Mesothelial cell of epicardium (in vitro differentiated cells): ENCODE results near the gene POLD2. TPM values are rescaled to one million over a fixed set of nuclear protein-coding genes. Genes with fewer than 3 reads are reported as not detected.

Source experiments
- DNase-seq, 2 experiments: peaks; one replicate each; pipeline ENCODE4 v3.0.0; 2021; ENCODE audit warnings: low spot score in 2 of 2; ENCODE audit not compliant: unreplicated experiment in 2 of 2
- H3K27ac Mint-ChIP-seq: 2 replicates; pipeline ENCODE4 v1.8.0; 2021; ENCODE audit warnings: mixed read lengths
- H3K27me3 Mint-ChIP-seq: 2 replicates; pipeline ENCODE4 v1.8.0; 2021; ENCODE audit warnings: low read depth, mixed read lengths
- H3K36me3 Mint-ChIP-seq: 2 replicates; pipeline ENCODE4 v1.8.0; 2021; ENCODE audit warnings: mixed read lengths
- H3K4me1 Mint-ChIP-seq: 2 replicates; pipeline ENCODE4 v1.8.0; 2021; ENCODE audit warnings: mixed read lengths
- H3K4me3 Mint-ChIP-seq: 2 replicates; pipeline ENCODE4 v1.8.0; 2021; ENCODE audit warnings: mild to moderate bottlenecking, moderate library complexity, mixed read lengths
- H3K9me3 Mint-ChIP-seq: 2 replicates; pipeline ENCODE4 v1.8.0; 2021; ENCODE audit warnings: mixed read lengths
- total RNA-seq: library from RNA; stranded (reverse); gene quantifications from 3 replicates; pipeline ENCODE4 v1.2.1, GENCODE V29; 2021
- TF ChIP-seq, protein P1 (sequence below): fragments of 200-600 bp; sonication (generic); IDR thresholded peaks from one replicate; pipeline ENCODE4 v1.5.0; 2021; ENCODE audit warnings: antibody characterized with exemption; ENCODE audit not compliant: unreplicated experiment

Gene POLD2
- total RNA-seq, 1 donor from 2014 or later = 117 TPM

DNA sequence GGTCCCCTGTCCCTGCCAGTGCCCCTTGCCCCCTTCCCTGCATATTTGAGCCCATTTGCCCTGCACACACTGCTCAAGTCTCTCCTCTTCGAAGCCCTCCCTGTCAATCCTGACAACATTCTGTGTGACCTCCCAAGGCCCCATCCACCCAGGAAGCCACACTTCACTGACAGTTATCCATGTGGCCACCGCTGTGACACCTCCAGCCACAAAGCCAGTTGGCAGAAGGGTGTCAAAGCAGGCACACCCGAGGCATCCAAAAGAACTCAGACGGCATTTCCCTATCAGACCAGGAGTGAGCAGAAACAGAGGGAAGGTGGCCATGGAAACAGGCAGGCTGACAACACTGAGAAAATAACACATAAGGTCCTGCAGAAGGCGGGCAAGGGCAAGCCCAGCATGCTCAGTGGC, 45.7 kb downstream of the POLD2 start:
- TF ChIP-seq, protein P1, sequence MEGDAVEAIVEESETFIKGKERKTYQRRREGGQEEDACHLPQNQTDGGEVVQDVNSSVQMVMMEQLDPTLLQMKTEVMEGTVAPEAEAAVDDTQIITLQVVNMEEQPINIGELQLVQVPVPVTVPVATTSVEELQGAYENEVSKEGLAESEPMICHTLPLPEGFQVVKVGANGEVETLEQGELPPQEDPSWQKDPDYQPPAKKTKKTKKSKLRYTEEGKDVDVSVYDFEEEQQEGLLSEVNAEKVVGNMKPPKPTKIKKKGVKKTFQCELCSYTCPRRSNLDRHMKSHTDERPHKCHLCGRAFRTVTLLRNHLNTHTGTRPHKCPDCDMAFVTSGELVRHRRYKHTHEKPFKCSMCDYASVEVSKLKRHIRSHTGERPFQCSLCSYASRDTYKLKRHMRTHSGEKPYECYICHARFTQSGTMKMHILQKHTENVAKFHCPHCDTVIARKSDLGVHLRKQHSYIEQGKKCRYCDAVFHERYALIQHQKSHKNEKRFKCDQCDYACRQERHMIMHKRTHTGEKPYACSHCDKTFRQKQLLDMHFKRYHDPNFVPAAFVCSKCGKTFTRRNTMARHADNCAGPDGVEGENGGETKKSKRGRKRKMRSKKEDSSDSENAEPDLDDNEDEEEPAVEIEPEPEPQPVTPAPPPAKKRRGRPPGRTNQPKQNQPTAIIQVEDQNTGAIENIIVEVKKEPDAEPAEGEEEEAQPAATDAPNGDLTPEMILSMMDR = no peak
- Mint-ChIP-seq H3K36me3 (peaks cover 13% of the 10 kb centered on the region), H3K27ac (no peak overlapping the region), H3K27me3 (no peaks in the 10 kb centered on the region), H3K4me3 (no peak overlapping the region), H3K4me1 (peaks cover 9% of the 10 kb centered on the region), H3K9me3 (no peaks in the 10 kb centered on the region)
- DNase-seq = no peak

DNA sequence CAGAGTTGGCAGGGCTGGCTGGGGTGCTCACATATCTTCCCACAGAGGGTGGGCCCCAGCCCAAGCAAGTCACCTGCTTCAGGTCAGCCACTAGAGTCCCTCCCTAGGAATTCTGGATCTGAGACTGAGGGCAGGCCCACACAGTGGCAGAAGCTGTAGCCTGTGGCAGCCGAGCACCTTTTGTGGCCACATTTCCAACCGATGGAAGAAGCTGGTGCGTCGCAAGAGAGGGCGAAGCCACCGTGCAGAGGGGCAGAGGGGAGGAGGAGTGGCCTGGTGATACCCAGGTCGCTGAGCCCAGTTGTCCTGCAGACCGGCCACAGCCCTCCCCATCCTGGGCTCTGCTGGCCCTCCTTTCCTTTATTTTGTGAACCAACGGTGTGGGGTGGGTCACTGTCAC, 46.3 kb downstream of the POLD2 start:
- H3K4me3 Mint-ChIP-seq = no peak overlapping the region
- H3K4me1 Mint-ChIP-seq = peaks cover 14% of the 10 kb centered on the region
- DNase-seq = no peak
- no peaks in the 10 kb centered on the region for H3K27me3 Mint-ChIP-seq
- TF ChIP-seq, protein P1 = no peak
- H3K27ac Mint-ChIP-seq = no peak overlapping the region
- H3K9me3 Mint-ChIP-seq = no peaks in the 10 kb centered on the region
- peaks cover 13% of the 10 kb centered on the region for H3K36me3 Mint-ChIP-seq

DNA sequence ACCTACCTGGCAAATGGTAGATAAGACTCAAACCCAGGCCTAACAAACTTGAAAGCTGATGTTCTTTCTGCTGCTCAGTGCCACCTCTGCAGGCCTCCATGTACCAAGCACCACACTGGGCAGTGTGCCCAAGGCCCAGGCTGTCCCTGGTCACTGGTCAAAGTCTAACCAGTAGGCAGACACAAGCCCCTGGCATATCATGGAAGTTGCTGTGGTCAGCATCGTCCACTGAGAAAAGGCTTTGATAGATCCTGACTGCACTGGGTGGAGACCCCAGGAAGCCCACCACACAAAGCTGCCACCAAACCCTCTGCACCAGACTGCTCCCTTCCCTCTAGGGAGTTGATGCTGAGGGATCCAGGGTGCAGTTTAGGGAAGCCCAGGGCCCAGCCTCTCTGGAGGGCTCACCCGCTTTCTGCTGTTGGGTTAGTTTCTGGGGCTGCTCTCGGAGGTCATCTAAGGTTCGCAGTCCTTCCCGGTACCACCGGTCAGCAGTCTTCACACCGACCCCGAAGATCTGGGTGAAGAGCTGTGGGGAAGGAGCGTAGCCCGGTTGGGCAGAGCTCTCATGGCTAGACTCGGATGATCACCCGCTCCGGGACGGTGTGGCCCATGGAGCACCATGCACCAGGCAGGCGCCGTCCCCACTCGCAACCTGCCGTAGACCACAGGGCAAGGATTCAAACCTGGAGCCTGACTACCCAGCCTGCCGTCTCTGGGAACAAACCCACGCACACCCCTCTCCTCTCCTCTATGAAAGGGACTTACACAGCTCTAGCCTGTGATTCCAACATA, 47.0 kb downstream of the POLD2 start:
- no peak overlapping the region for H3K4me3 Mint-ChIP-seq
- H3K4me1 Mint-ChIP-seq = peaks cover 9% of the 10 kb centered on the region
- TF ChIP-seq, protein P1 = no peak
- H3K27me3 Mint-ChIP-seq = no peaks in the 10 kb centered on the region
- H3K36me3 Mint-ChIP-seq = peaks cover 13% of the 10 kb centered on the region
- H3K27ac Mint-ChIP-seq = no peak overlapping the region
- no peak for DNase-seq
- H3K9me3 Mint-ChIP-seq = no peaks in the 10 kb centered on the region

DNA sequence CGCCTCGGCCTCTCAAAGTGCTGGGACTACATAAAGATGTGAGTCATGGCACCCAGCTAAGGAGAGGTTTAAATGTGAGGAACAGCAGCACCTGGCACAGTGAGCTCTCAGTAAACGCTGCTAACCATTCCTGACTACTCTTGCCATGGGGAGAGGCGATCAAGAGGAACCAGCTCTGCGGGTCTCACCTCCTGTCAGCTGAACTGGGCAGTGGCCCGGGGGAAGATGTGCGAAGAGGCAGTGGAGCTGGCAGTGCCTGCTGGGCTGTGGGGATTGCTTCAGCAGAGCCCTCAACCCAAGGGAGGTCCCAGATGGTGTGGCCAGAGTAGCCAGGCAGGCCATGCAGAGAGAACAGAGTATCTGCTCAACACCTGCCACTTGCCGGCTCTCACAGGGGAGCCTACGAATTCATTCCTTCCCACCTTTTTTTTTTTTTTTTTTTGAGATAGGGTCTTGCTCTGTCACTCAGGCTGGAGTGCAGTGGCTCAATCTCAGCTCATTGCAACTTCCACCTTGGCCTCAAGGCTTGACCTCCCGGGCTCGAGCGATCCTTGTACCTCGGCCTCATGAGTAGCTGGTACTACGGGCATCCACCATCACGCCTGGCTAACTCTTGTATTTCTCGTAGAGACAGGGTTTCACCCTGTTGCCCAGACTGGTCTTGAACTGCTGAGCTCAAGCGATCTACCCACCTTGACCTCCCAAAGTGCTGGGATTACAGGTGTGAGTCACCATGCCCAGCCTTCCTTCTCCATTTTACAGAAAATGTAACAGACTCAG, 47.9 kb downstream of the POLD2 start:
- Mint-ChIP-seq H3K36me3 (peaks cover 13% of the 10 kb centered on the region), H3K27ac (no peak overlapping the region)

DNA sequence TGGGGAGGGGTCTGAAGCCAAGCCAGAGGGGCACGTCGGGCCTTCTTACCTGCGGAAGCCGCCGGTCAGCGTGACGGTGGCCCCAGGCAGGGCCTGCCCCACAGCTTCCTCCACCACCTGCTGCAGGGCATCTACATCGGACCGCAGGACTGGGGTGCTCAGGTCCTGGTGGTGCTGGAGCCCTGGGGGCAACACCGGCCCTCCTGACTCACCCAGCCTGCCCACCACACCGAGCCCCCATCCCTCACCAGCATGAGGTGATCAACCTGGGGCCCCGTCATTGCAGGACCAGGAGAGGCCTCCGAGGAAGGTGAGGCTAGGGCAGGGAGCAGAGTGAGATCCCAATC, 49.0 kb downstream of the POLD2 start:
- no peak for DNase-seq
- Mint-ChIP-seq H3K36me3 (peaks cover 13% of the 10 kb centered on the region), H3K27ac (no peak overlapping the region), H3K9me3 (no peaks in the 10 kb centered on the region), H3K4me3 (no peak overlapping the region), H3K27me3 (no peaks in the 10 kb centered on the region), H3K4me1 (peaks cover 5% of the 10 kb centered on the region)
- TF ChIP-seq, protein P1 = no peak

More for the DNA sequence above, 47.9 kb downstream of the POLD2 start:
- Mint-ChIP-seq H3K4me3 (no peak overlapping the region), H3K4me1 (peaks cover 5% of the 10 kb centered on the region), H3K27me3 (no peaks in the 10 kb centered on the region), H3K9me3 (no peaks in the 10 kb centered on the region)
- DNase-seq = no peak
- TF ChIP-seq, protein P1 = no peak
